GM06990 (cell line): ENCODE measurements around the gene SDK1.

Source experiments
- DNase-seq: peaks from one replicate; pipeline ENCODE4 v3.0.0-alpha.2; 2011; ENCODE audit not compliant: insufficient read length; ENCODE audit errors: extremely low read depth
- H3K27me3 ChIP-seq: replicated peaks from 2 replicates; pipeline ENCODE4 v1.6.0; 2011; ENCODE audit warnings: low read length; ENCODE audit not compliant: control insufficient read depth, insufficient read depth
- H3K36me3 ChIP-seq: 2 replicates; pipeline ENCODE4 v1.5.1; 2011; ENCODE audit warnings: low read length; ENCODE audit not compliant: control insufficient read depth, insufficient read depth
- H3K4me3 ChIP-seq: replicated peaks from 2 replicates; pipeline ENCODE4 v1.5.1; 2011; ENCODE audit warnings: low read depth, mild to moderate bottlenecking, control low read depth, low read length
- CTCF ChIP-seq: IDR thresholded peaks from 2 replicates; pipeline ENCODE4 v1.5.1; 2011; ENCODE audit warnings: low read length, control low read depth, mild to moderate bottlenecking, inconsistent platforms; ENCODE audit not compliant: insufficient read depth, poor library complexity, severe bottlenecking

Gene SDK1

GRCh38 chr7:4143006-4143405, 842.0 kb downstream of the SDK1 start:
- Histone ChIP-seq H3K4me3 (no peak overlapping the region), H3K36me3 (no peaks in the 10 kb centered on the region), H3K27me3 (no peaks in the 10 kb centered on the region)
- no peak for DNase-seq
- no peak for TF ChIP-seq CTCF

GRCh38 chr7:4143511-4144171, 842.6 kb downstream of the SDK1 start:
- DNase-seq = no peak
- Histone ChIP-seq H3K36me3 (no peaks in the 10 kb centered on the region), H3K27me3 (no peaks in the 10 kb centered on the region), H3K4me3 (no peak overlapping the region)
- TF ChIP-seq CTCF = no peak

GRCh38 chr7:4144172-4144701, 843.2 kb downstream of the SDK1 start:
- no peak overlapping the region for H3K4me3 ChIP-seq
- no peak for TF ChIP-seq CTCF
- H3K27me3 ChIP-seq = no peaks in the 10 kb centered on the region
- DNase-seq = no peak
- no peaks in the 10 kb centered on the region for H3K36me3 ChIP-seq

GRCh38 chr7:4144811-4145510, 843.9 kb downstream of the SDK1 start:
- Histone ChIP-seq H3K4me3 (no peak overlapping the region), H3K27me3 (no peaks in the 10 kb centered on the region), H3K36me3 (no peaks in the 10 kb centered on the region)
- no peak for TF ChIP-seq CTCF
- DNase-seq = no peak

GRCh38 chr7:4145576-4145975, 844.5 kb downstream of the SDK1 start:
- no peak for TF ChIP-seq CTCF

More at GRCh38 chr7:4145576-4145975, 844.5 kb downstream of the SDK1 start:
- no peak overlapping the region for H3K4me3 ChIP-seq
- H3K36me3 ChIP-seq = no peaks in the 10 kb centered on the region
- H3K27me3 ChIP-seq = no peaks in the 10 kb centered on the region
- no peak for DNase-seq
